CD8-positive, alpha-beta memory T cell (primary cell): ENCODE results near the gene PRKX. TPM values are rescaled to one million over a fixed set of nuclear protein-coding genes. Genes with fewer than 3 reads are reported as not detected.
A peak's percentile ranks its signal among the peaks of the same experiment; 100 is the strongest.
"Not testable (repeated sequence)": the region's sequence is repeated elsewhere in the genome, so short reads cannot be mapped to it uniquely, and the experiment has no call there.

Experiments
- CTCF ChIA-PET: fragments of 350-600 bp; sonication (Branson Sonifier 250); formaldehyde crosslinking; loops from one replicate; lab custom pipeline; 2021; ENCODE audit warnings: antibody characterized with exemption; lab: Charles Lee
- POLR2A ChIA-PET: fragments of 350-600 bp; sonication (Branson Sonifier 250); formaldehyde crosslinking; loops from one replicate; lab custom pipeline; 2021; ENCODE audit warnings: antibody characterized with exemption; lab: Charles Lee
- DNase-seq, 5 donors: peaks; one replicate each; pipeline versions ENCODE4 v3.0.0 to v3.0.0-alpha.2; 2020 to 2022; ENCODE audit warnings: mixed read lengths in 1 of 5
- H3K27ac ChIP-seq: one replicate; pipeline ENCODE4 v1.7.0; 2013; ENCODE audit warnings: low read depth, mild to moderate bottlenecking, low read length, moderate library complexity
- H3K27me3 ChIP-seq: 2 replicates; pipeline ENCODE4 v1.7.0; 2013; ENCODE audit warnings: low read length, mild to moderate bottlenecking; ENCODE audit not compliant: insufficient read depth, poor library complexity, severe bottlenecking
- H3K36me3 ChIP-seq: 2 replicates; pipeline ENCODE4 v1.7.0; 2013; ENCODE audit warnings: mild to moderate bottlenecking, low read length, moderate library complexity; ENCODE audit not compliant: insufficient read depth
- H3K4me1 ChIP-seq: 2 replicates; pipeline ENCODE4 v1.7.0; 2013; ENCODE audit warnings: mild to moderate bottlenecking, low read length, moderate library complexity; ENCODE audit not compliant: insufficient read depth
- H3K4me3 ChIP-seq: 2 replicates; pipeline ENCODE4 v1.7.0; 2013; ENCODE audit warnings: mild to moderate bottlenecking, low read length
- H3K9me3 ChIP-seq: 2 replicates; pipeline ENCODE4 v1.7.0; 2013; ENCODE audit warnings: mild to moderate bottlenecking, low read length
- H3K27ac Mint-ChIP-seq, 8 donors: one replicate each; pipeline ENCODE4 v1.8.0; 2020 to 2021; ENCODE audit warnings: mixed read lengths in 8 of 8, mild to moderate bottlenecking in 6 of 8, inconsistent platforms in 3 of 8, moderate library complexity in 3 of 8
- H3K27me3 Mint-ChIP-seq, 2 donors: one replicate each; pipeline ENCODE4 v1.8.0; 2020 to 2021; ENCODE audit warnings: mixed read lengths in 2 of 2, mild to moderate bottlenecking in 1 of 2, moderate library complexity in 1 of 2
- H3K36me3 Mint-ChIP-seq, 3 donors: one replicate each; pipeline ENCODE4 v1.8.0; 2020 to 2021; ENCODE audit warnings: mixed read lengths in 3 of 3, inconsistent platforms in 1 of 3, mild to moderate bottlenecking in 1 of 3
- H3K4me1 Mint-ChIP-seq, 3 donors: one replicate each; pipeline ENCODE4 v1.8.0; 2020 to 2021; ENCODE audit warnings: mixed read lengths in 3 of 3, inconsistent platforms in 1 of 3, mild to moderate bottlenecking in 1 of 3
- H3K4me3 Mint-ChIP-seq, 7 donors: one replicate each; pipeline ENCODE4 v1.8.0; 2020 to 2021; ENCODE audit warnings: mixed read lengths in 7 of 7, mild to moderate bottlenecking in 6 of 7, moderate library complexity in 4 of 7, inconsistent platforms in 2 of 7
- H3K9me3 Mint-ChIP-seq, 5 donors: one replicate each; pipeline ENCODE4 v1.8.0; 2020 to 2022; ENCODE audit warnings: mixed read lengths in 5 of 5, mild to moderate bottlenecking in 3 of 5, moderate library complexity in 2 of 5, inconsistent platforms in 1 of 5
- polyA plus RNA-seq: library from polyadenylated mRNA; unstranded; fragments of 300-500 nt; fragmentation: Illumina TruSeq; gene quantifications from one replicate; pipeline ENCODE4 v1.2.3, GENCODE V29; 2021
- total RNA-seq, 2 experiments: library from RNA; stranded (reverse); gene quantifications; one replicate each; pipeline ENCODE4 v1.2.3, GENCODE V29; 2021

PRKX gene
- total and polyA plus RNA-seq, 3 experiments from 2014 or later, result 41.9 to 79.4 (median 45.9) TPM

- Mint-ChIP-seq H3K27ac (no peak overlapping the region), H3K36me3 (peaks cover 4 to 55% (median 26%) of the 10 kb centered on the region in 3 donors), H3K4me1 (peaks cover 6 to 28% (median 8%) of the 10 kb centered on the region in 3 donors), H3K27me3 (no peaks in the 10 kb centered on the region), H3K4me3 (no peak overlapping the region), H3K9me3 (peaks cover 0 to 4% (median 0%) of the 10 kb centered on the region in 5 donors)
- DNase-seq, result no peak
- POLR2A ChIA-PET, result no interaction called here
- no peaks in the 10 kb centered on the region for H3K36me3 ChIP-seq
- no peaks in the 10 kb centered on the region for H3K4me1 ChIP-seq
- no peaks in the 10 kb centered on the region for H3K27me3 ChIP-seq
- H3K27ac ChIP-seq, result no peak overlapping the region
- H3K9me3 ChIP-seq, result no peaks in the 10 kb centered on the region
- CTCF ChIA-PET, result interaction anchor here (1.2 kb wide), 1 partner anchor 15 kb away, joined by 4 read pairs; no protein-coding TSS in a partner anchor
- H3K4me3 ChIP-seq, result no peak overlapping the region
Observed at GRCh38 chrX:3666975-3667374, 46.5 kb downstream of the PRKX start.

GRCh38 chrX:3664921-3665320, 48.5 kb downstream of the PRKX start:
- no peak overlapping the region for H3K4me3 ChIP-seq
- Mint-ChIP-seq H3K27ac (peak overlapping the region in 3 of 8 donors; percentile 38 to 68 (median 67)), H3K4me3 (no peak overlapping the region), H3K27me3 (no peaks in the 10 kb centered on the region), H3K9me3 (peaks cover 0 to 4% (median 0%) of the 10 kb centered on the region in 5 donors), H3K36me3 (peaks cover 4 to 59% (median 24%) of the 10 kb centered on the region in 3 donors), H3K4me1 (peaks cover 10 to 33% (median 12%) of the 10 kb centered on the region in 3 donors)
- no peaks in the 10 kb centered on the region for H3K4me1 ChIP-seq
- no peak for DNase-seq
- H3K27ac ChIP-seq, result no peak overlapping the region
- POLR2A ChIA-PET, result no interaction called here
- CTCF ChIA-PET, result no interaction called here
- no peaks in the 10 kb centered on the region for H3K27me3 ChIP-seq
- H3K36me3 ChIP-seq, result no peaks in the 10 kb centered on the region
- no peaks in the 10 kb centered on the region for H3K9me3 ChIP-seq

- DNase-seq, H3K4me1 ChIP-seq, H3K27me3 Mint-ChIP-seq, H3K4me3 Mint-ChIP-seq, H3K27ac ChIP-seq, POLR2A ChIA-PET, H3K9me3 ChIP-seq, H3K27me3 ChIP-seq, H3K9me3 Mint-ChIP-seq, H3K36me3 ChIP-seq, H3K4me3 ChIP-seq: not testable (repeated sequence)
- CTCF ChIA-PET, result interaction anchor here (0.9 to 1.4 kb wide), 2 partner anchors 14 to 148 kb away, joined by 3 to 4 read pairs; no protein-coding TSS in a partner anchor
- H3K4me1 Mint-ChIP-seq, result peaks cover 10 to 23% (median 11%) of the 10 kb centered on the region in 3 donors
- peaks cover 0 to 56% (median 14%) of the 10 kb centered on the region in 3 donors for H3K36me3 Mint-ChIP-seq
- H3K27ac Mint-ChIP-seq, result peak overlapping the region in 6 of 8 donors; percentile 4 to 67 (median 42)
Observed at GRCh38 chrX:3663576-3664250, 49.7 kb downstream of the PRKX start.

- no peaks in the 10 kb centered on the region for H3K9me3 ChIP-seq
- CTCF ChIA-PET, result no interaction called here
- no peak overlapping the region for H3K27ac ChIP-seq
- no peak overlapping the region for H3K4me3 ChIP-seq
- no peaks in the 10 kb centered on the region for H3K36me3 ChIP-seq
- peaks cover 0 to 2% of the 10 kb centered on the region in 2 donors for H3K27me3 Mint-ChIP-seq
- POLR2A ChIA-PET, result no interaction called here
- H3K9me3 Mint-ChIP-seq, result peaks cover 0 to 2% (median 0%) of the 10 kb centered on the region in 5 donors
- peak overlapping the region in 3 of 8 donors; percentile 27 to 78 (median 29) for H3K27ac Mint-ChIP-seq
- peaks cover 0 to 41% (median 7%) of the 10 kb centered on the region in 3 donors for H3K36me3 Mint-ChIP-seq
- H3K4me1 Mint-ChIP-seq, result peaks cover 7 to 16% (median 11%) of the 10 kb centered on the region in 3 donors
- no peak for DNase-seq
- H3K27me3 ChIP-seq, result no peaks in the 10 kb centered on the region
- H3K4me3 Mint-ChIP-seq, result no peak overlapping the region
- H3K4me1 ChIP-seq, result no peaks in the 10 kb centered on the region
Observed at GRCh38 chrX:3659761-3660160, 53.7 kb downstream of the PRKX start.

GRCh38 chrX:3655181-3655580, 58.3 kb downstream of the PRKX start:
- Mint-ChIP-seq H3K4me1 (peaks cover 0 to 8% (median 5%) of the 10 kb centered on the region in 3 donors), H3K4me3 (no peak overlapping the region), H3K9me3 (no peaks in the 10 kb centered on the region), H3K36me3 (peaks cover 0 to 37% (median 7%) of the 10 kb centered on the region in 3 donors), H3K27me3 (peaks cover 0 to 2% of the 10 kb centered on the region in 2 donors), H3K27ac (no peak overlapping the region)
- no peaks in the 10 kb centered on the region for H3K27me3 ChIP-seq
- H3K27ac ChIP-seq, result no peak overlapping the region
- H3K4me1 ChIP-seq, result no peaks in the 10 kb centered on the region
- H3K9me3 ChIP-seq, result no peaks in the 10 kb centered on the region
- H3K4me3 ChIP-seq, result no peak overlapping the region
- ChIA-PET POLR2A (no interaction called here), CTCF (no interaction called here)
- H3K36me3 ChIP-seq, result no peaks in the 10 kb centered on the region
- no peak for DNase-seq

GRCh38 chrX:3653111-3653510, 60.3 kb downstream of the PRKX start:
- CTCF ChIA-PET, result interaction anchor here (3.3 kb wide), 1 partner anchor 158 kb away, joined by 12 read pairs; no protein-coding TSS in a partner anchor
- no peak overlapping the region for H3K27ac Mint-ChIP-seq
- Histone ChIP-seq H3K4me1 (no peaks in the 10 kb centered on the region), H3K36me3 (no peaks in the 10 kb centered on the region), H3K9me3 (no peaks in the 10 kb centered on the region), H3K27ac (no peak overlapping the region), H3K27me3 (no peaks in the 10 kb centered on the region), H3K4me3 (no peak overlapping the region)
- H3K4me1 Mint-ChIP-seq, result peaks cover 0 to 10% (median 3%) of the 10 kb centered on the region in 3 donors
- H3K27me3 Mint-ChIP-seq, result no peaks in the 10 kb centered on the region
- H3K9me3 Mint-ChIP-seq, result no peaks in the 10 kb centered on the region
- no peak overlapping the region for H3K4me3 Mint-ChIP-seq
- POLR2A ChIA-PET, result no interaction called here
- H3K36me3 Mint-ChIP-seq, result peaks cover 0 to 32% (median 8%) of the 10 kb centered on the region in 3 donors
- no peak for DNase-seq

- Mint-ChIP-seq H3K36me3 (peaks cover 0 to 41% (median 11%) of the 10 kb centered on the region in 3 donors), H3K4me1 (peaks cover 0 to 10% (median 3%) of the 10 kb centered on the region in 3 donors), H3K9me3 (no peaks in the 10 kb centered on the region), H3K4me3 (no peak overlapping the region), H3K27ac (peak overlapping the region in 2 of 8 donors; percentile 70), H3K27me3 (no peaks in the 10 kb centered on the region)
- no peak overlapping the region for H3K27ac ChIP-seq
- CTCF ChIA-PET, result interaction anchor here (0.6 to 3.3 kb wide), 9 partner anchors 16 to 162 kb away, joined by 3 to 12 read pairs (median 4); no protein-coding TSS in a partner anchor
- peak in 2 of 5 donors; percentile 12 to 31 for DNase-seq
- no peak overlapping the region for H3K4me3 ChIP-seq
- H3K36me3 ChIP-seq, result no peaks in the 10 kb centered on the region
- no peaks in the 10 kb centered on the region for H3K4me1 ChIP-seq
- no peaks in the 10 kb centered on the region for H3K9me3 ChIP-seq
- POLR2A ChIA-PET, result no interaction called here
- no peaks in the 10 kb centered on the region for H3K27me3 ChIP-seq
Observed at GRCh38 chrX:3651277-3651676, 62.2 kb downstream of the PRKX start.

GRCh38 chrX:3648084-3648483, 65.4 kb downstream of the PRKX start:
- POLR2A ChIA-PET, result interaction anchor here (0.7 kb wide), 1 partner anchor 160 kb away, joined by 3 read pairs; no protein-coding TSS in a partner anchor
- peaks cover 15 to 60% (median 17%) of the 10 kb centered on the region in 3 donors for H3K36me3 Mint-ChIP-seq
- CTCF ChIA-PET, result interaction anchor here (1.7 kb wide), 1 partner anchor 164 kb away, joined by 4 read pairs; no protein-coding TSS in a partner anchor

More at GRCh38 chrX:3648084-3648483, 65.4 kb downstream of the PRKX start:
- no peak overlapping the region for H3K4me3 ChIP-seq
- Mint-ChIP-seq H3K27ac (peak overlapping the region in 1 of 8 donors; percentile 77), H3K4me1 (peaks cover 0 to 10% (median 3%) of the 10 kb centered on the region in 3 donors), H3K27me3 (no peaks in the 10 kb centered on the region), H3K4me3 (no peak overlapping the region), H3K9me3 (peaks cover 0 to 4% (median 0%) of the 10 kb centered on the region in 5 donors)
- DNase-seq, result no peak
- H3K4me1 ChIP-seq, result no peaks in the 10 kb centered on the region
- H3K27me3 ChIP-seq, result no peaks in the 10 kb centered on the region
- no peak overlapping the region for H3K27ac ChIP-seq
- no peaks in the 10 kb centered on the region for H3K9me3 ChIP-seq
- H3K36me3 ChIP-seq, result no peaks in the 10 kb centered on the region
